Gastrocnemius medialis (tissue), 4 donors: ENCODE results near the gene ALOX5AP. TPM values are rescaled to one million over a fixed set of nuclear protein-coding genes. Genes with fewer than 3 reads are reported as not detected.

Source experiments
- ATAC-seq, 2 donors: fragments of 150-250 bp; one replicate each; pipeline ENCODE4 v1.9.1; 2016
- DNase-seq, 2 donors: peaks; one replicate each; pipeline ENCODE4 v3.0.0-alpha.2; 2019
- H3K27ac ChIP-seq, 4 donors: fragments of 200-600 bp; sonication (generic); 1 replicate in 1 of 4; 2 replicates in 3 of 4; pipeline ENCODE4 v1.5.1; 2016 to 2018; ENCODE audit warnings: mild to moderate bottlenecking in 2 of 4, moderate library complexity in 1 of 4
- H3K27me3 ChIP-seq, 3 donors: fragments of 200-600 bp; sonication (generic) in 2 of 3; 1 replicate in 1 of 3; 2 replicates in 2 of 3; pipeline versions ENCODE4 v1.5.1 to v1.6.0; 2016 to 2019; ENCODE audit warnings: mild to moderate bottlenecking in 1 of 3, moderate library complexity in 1 of 3
- H3K36me3 ChIP-seq, 2 donors: fragments of 200-600 bp; sonication (generic) in 1 of 2; one replicate each; pipeline ENCODE4 v1.5.1; 2017 to 2018
- H3K4me1 ChIP-seq, 2 donors: fragments of 200-600 bp; sonication (generic) in 1 of 2; one replicate each; pipeline ENCODE4 v1.5.1; 2016 to 2017; ENCODE audit warnings: mild to moderate bottlenecking in 2 of 2
- H3K4me3 ChIP-seq, 4 donors: fragments of 200-600 bp; sonication (generic) in 3 of 4; 1 replicate in 1 of 4; 2 replicates in 3 of 4; pipeline ENCODE4 v1.5.1; 2016 to 2019; ENCODE audit warnings: mild to moderate bottlenecking in 2 of 4
- H3K9me3 ChIP-seq, 3 donors: fragments of 200-600 bp; sonication (generic) in 2 of 3; 1 replicate in 1 of 3; 2 replicates in 2 of 3; pipeline ENCODE4 v1.5.1; 2016 to 2019
- CTCF ChIP-seq, 5 experiments: fragments of 450-650 bp in 3 of 5; fragments of 200-600 bp in 2 of 5; sonication (generic) in 2 of 5; IDR thresholded peaks in 4 of 5; conservative IDR thresholded peaks in 1 of 5; 1 replicate in 4 of 5; 2 replicates in 1 of 5; pipeline ENCODE4 v1.5.1; 2016 to 2019; ENCODE audit warnings: antibody characterized with exemption in 5 of 5, mild to moderate bottlenecking in 3 of 5, moderate library complexity in 3 of 5
- POLR2A ChIP-seq, 2 donors: fragments of 450-650 bp; IDR thresholded peaks; one replicate each; pipeline ENCODE4 v1.6.1; 2017; ENCODE audit warnings: antibody characterized with exemption in 2 of 2, mild to moderate bottlenecking in 2 of 2, moderate library complexity in 2 of 2
- in situ Hi-C, 4 donors: fragments of 200-750 bp; cut with MboI; loops; one replicate each; pipeline versions ENCODE4 v1.15.0 to v1.8.0; 2017; ENCODE audit warnings: low sequenced_read_pairs in 4 of 4
- intact Hi-C: fragments of 100-400 bp; cut with DNase I; formaldehyde crosslinking; loops from one replicate; pipeline ENCODE4 v1.15.1; 2023; ENCODE audit warnings: low total_unique reads
- total RNA-seq, 4 donors: library from RNA; depleted of rRNA; stranded (reverse); fragments of >200 nt; gene quantifications; one replicate each; pipeline versions ENCODE4 v1.1.0 to v1.2.3, GENCODE V29; 2016

Gene ALOX5AP
- total RNA-seq, 4 donors from 2014 or later: 5.3 to 9.1 (median 7.1) TPM

- in situ Hi-C loops: no loop called here
- intact Hi-C loops: no loop called here
- H3K9me3 ChIP-seq: no peaks in the 10 kb centered on the region
- H3K27ac ChIP-seq: peak overlapping the region; percentile 12 to 65 (median 48)
- peak overlapping the region; percentile 48 to 61 (median 54) for H3K4me3 ChIP-seq
- TF ChIP-seq CTCF (IDR thresholded peaks at IDR 0.05 in 4 of 5, conservative IDR thresholded peaks at IDR 0.05 in 1 of 5): no peak
- TF ChIP-seq POLR2A (IDR thresholded peaks at IDR 0.05): peak in 1 of 2 donors; percentile 5
- peaks cover 4 to 7% of the 10 kb centered on the region in 2 donors for H3K4me1 ChIP-seq
- H3K27me3 ChIP-seq: no peaks in the 10 kb centered on the region
- peak; percentile 95 to 97 for ATAC-seq
- DNase-seq: peak; percentile 45 to 71
- no peaks in the 10 kb centered on the region for H3K36me3 ChIP-seq
Observed at GRCh38 chr13:30690282-30691188, 44.8 kb upstream of the ALOX5AP start.

- in situ Hi-C loops (no loop called here), intact Hi-C loops (no loop called here)
- Histone ChIP-seq H3K27me3 (no peaks in the 10 kb centered on the region), H3K4me3 (no peak overlapping the region), H3K4me1 (peaks cover 4 to 7% of the 10 kb centered on the region in 2 donors), H3K36me3 (no peaks in the 10 kb centered on the region), H3K27ac (no peak overlapping the region), H3K9me3 (no peaks in the 10 kb centered on the region)
- DNase-seq (no peak), ATAC-seq (no peak)
- TF ChIP-seq POLR2A (IDR thresholded peaks at IDR 0.05): no peak
Observed at GRCh38 chr13:30692113-30692512, 43.2 kb upstream of the ALOX5AP start.

GRCh38 chr13:30696278-30697176, 38.8 kb upstream of the ALOX5AP start:
- ATAC-seq (no peak), DNase-seq (peak in 1 of 2 donors; percentile 46)
- Histone ChIP-seq H3K9me3 (no peaks in the 10 kb centered on the region), H3K27me3 (no peaks in the 10 kb centered on the region), H3K27ac (no peak overlapping the region), H3K36me3 (no peaks in the 10 kb centered on the region), H3K4me3 (no peak overlapping the region), H3K4me1 (peaks cover 0 to 4% of the 10 kb centered on the region in 2 donors)
- in situ Hi-C loops: no loop called here
- TF ChIP-seq CTCF (IDR thresholded peaks at IDR 0.05 in 4 of 5, conservative IDR thresholded peaks at IDR 0.05 in 1 of 5) (no peak), POLR2A (IDR thresholded peaks at IDR 0.05) (no peak)
- intact Hi-C loops: no loop called here

- Histone ChIP-seq H3K4me1 (peaks cover 0 to 4% of the 10 kb centered on the region in 2 donors), H3K27ac (peak overlapping the region in 1 of 4 donors; percentile 27), H3K27me3 (no peaks in the 10 kb centered on the region), H3K36me3 (no peaks in the 10 kb centered on the region), H3K4me3 (peak overlapping the region in 1 of 4 donors; percentile 30), H3K9me3 (no peaks in the 10 kb centered on the region)
- in situ Hi-C loops: no loop called here
- DNase-seq (no peak), ATAC-seq (peak in 1 of 2 donors; percentile 24)
- TF ChIP-seq CTCF (IDR thresholded peaks at IDR 0.05 in 4 of 5, conservative IDR thresholded peaks at IDR 0.05 in 1 of 5) (no peak), POLR2A (IDR thresholded peaks at IDR 0.05) (no peak)
- intact Hi-C loops: no loop called here
Observed at GRCh38 chr13:30697177-30697953, 38.0 kb upstream of the ALOX5AP start.
